Measurements from ENCODE around the gene CERK. TPM values are rescaled to one million over a fixed set of nuclear protein-coding genes. Genes with fewer than 3 reads are reported as not detected.

CERK gene
- total and polyA plus RNA-seq, 2 of the 8 experiments (the other 6 are each of a cell fraction or from before 2014, with no cell fraction given): 26.6 to 59.0 TPM

DNA sequence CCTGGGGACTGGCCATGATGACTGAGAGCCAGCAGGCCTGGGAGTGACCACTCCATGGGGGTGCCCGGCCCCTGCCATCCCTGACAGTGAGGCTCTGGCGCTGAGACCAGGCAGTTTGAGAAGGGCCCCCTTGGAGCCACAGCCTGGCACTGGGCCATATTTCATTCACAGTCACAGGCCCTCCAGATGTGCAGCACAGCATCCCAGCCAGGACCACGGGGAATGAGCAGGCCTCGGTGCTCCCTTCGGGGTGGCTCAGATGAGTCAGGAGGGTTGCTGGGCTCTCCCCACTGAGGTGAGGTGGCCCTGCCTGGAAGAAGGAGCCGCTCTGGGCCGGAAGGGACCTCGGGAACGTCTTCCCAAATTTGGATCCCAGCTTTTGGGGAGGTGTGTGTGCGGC is 64.8 kb downstream of the CERK start (continued):
- TF ChIP-seq, protein P1, sequence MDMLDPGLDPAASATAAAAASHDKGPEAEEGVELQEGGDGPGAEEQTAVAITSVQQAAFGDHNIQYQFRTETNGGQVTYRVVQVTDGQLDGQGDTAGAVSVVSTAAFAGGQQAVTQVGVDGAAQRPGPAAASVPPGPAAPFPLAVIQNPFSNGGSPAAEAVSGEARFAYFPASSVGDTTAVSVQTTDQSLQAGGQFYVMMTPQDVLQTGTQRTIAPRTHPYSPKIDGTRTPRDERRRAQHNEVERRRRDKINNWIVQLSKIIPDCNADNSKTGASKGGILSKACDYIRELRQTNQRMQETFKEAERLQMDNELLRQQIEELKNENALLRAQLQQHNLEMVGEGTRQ (IDR thresholded peaks at IDR 0.05; ENCODE audit: low read length): no peak
- TF ChIP-seq FOSL1 (IDR thresholded peaks at IDR 0.05; ENCODE audit: insufficient read depth, low read depth, low read length) (no peak), HDAC2 (IDR thresholded peaks at IDR 0.05; ENCODE audit: borderline replicate concordance in 1 of 2, low read depth in 2 of 2, low read length in 2 of 2) (no peak), NANOG (IDR thresholded peaks at IDR 0.05; ENCODE audit: insufficient read depth, low read depth, low read length, poor library complexity, severe bottlenecking) (no peak), BCL11A (IDR thresholded peaks at IDR 0.05; ENCODE audit: low read depth in 2 of 2, low read length in 2 of 2) (no peak), CHD1 (IDR thresholded peaks at IDR 0.05; ENCODE audit: low read depth, low read length) (no peak)

Measured in H1 (cell line).